Measurements from ENCODE around the gene HPSE2.

GRCh38 chr10:98435178-98435577 lies 800.5 kb downstream of the HPSE2 start:
- TF ChIP-seq ZFP3 (CRISPR knock-in tag; IDR thresholded peaks at IDR 0.05) (no peak), TOX (CRISPR knock-in tag; IDR thresholded peaks at IDR 0.05; ENCODE audit: borderline replicate concordance) (no peak), RARB (CRISPR knock-in tag; IDR thresholded peaks at IDR 0.05) (no peak), CSDC2 (CRISPR knock-in tag; IDR thresholded peaks at IDR 0.05) (no peak), SNAI2 (CRISPR knock-in tag; IDR thresholded peaks at IDR 0.05) (no peak), ZNF70 (CRISPR knock-in tag; IDR thresholded peaks at IDR 0.05) (no peak), POU6F1 (CRISPR knock-in tag; IDR thresholded peaks at IDR 0.05; ENCODE audit: borderline replicate concordance, low read depth) (no peak), BACH2 (CRISPR knock-in tag; IDR thresholded peaks at IDR 0.05; ENCODE audit: borderline replicate concordance) (no peak), ARNTL (CRISPR knock-in tag; IDR thresholded peaks at IDR 0.05; ENCODE audit: borderline replicate concordance, low read depth) (no peak), TCF4 (CRISPR knock-in tag; IDR thresholded peaks at IDR 0.05; ENCODE audit: borderline replicate concordance) (no peak), CREB5 (CRISPR knock-in tag; IDR thresholded peaks at IDR 0.05; ENCODE audit: low read depth) (no peak), GLIS3 (CRISPR knock-in tag; IDR thresholded peaks at IDR 0.05) (no peak)
- TF ChIP-seq, protein P1, sequence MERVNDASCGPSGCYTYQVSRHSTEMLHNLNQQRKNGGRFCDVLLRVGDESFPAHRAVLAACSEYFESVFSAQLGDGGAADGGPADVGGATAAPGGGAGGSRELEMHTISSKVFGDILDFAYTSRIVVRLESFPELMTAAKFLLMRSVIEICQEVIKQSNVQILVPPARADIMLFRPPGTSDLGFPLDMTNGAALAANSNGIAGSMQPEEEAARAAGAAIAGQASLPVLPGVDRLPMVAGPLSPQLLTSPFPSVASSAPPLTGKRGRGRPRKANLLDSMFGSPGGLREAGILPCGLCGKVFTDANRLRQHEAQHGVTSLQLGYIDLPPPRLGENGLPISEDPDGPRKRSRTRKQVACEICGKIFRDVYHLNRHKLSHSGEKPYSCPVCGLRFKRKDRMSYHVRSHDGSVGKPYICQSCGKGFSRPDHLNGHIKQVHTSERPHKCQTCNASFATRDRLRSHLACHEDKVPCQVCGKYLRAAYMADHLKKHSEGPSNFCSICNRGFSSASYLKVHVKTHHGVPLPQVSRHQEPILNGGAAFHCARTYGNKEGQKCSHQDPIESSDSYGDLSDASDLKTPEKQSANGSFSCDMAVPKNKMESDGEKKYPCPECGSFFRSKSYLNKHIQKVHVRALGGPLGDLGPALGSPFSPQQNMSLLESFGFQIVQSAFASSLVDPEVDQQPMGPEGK (CRISPR knock-in tag; IDR thresholded peaks at IDR 0.05; ENCODE audit: borderline replicate concordance), result no peak
